ENCODE data around the gene EMILIN2. TPM values are rescaled to one million over a fixed set of nuclear protein-coding genes. Genes with fewer than 3 reads are reported as not detected.

EMILIN2 gene
- total RNA-seq, 6 donors from 2014 or later = 31.9 to 59.2 (median 43.6) TPM

DNA sequence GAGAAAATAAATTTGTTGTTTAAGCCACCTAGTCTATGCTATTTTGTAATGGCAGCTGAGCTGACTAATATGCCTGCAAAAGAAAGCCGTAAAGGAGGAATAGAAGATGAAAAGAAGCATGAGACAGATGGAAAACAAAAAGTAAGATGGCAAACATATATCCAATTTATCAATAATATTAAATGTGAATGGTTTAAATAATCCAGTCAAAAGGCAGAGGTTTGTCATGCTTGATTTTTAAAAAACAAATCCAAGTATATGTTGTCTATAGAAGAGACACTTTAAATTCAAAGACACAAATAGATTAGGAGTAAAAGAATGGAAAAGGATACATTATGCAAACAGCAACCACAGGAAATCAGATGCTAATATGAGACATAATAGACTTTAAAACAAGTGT is 35.4 kb upstream of the EMILIN2 start:
- Histone ChIP-seq H3K27me3 (no peaks in the 10 kb centered on the region), H3K27ac (no peak overlapping the region), H3K9me3 (peaks cover 0 to 13% (median 4%) of the 10 kb centered on the region in 4 donors), H3K4me3 (no peak overlapping the region), H3K4me1 (no peaks in the 10 kb centered on the region), H3K36me3 (no peaks in the 10 kb centered on the region)
- ATAC-seq (ENCODE audit: low FRiP score in 2 of 2) (no peak), DNase-seq (no peak)
- no peak for TF ChIP-seq EP300 (IDR thresholded peaks at IDR 0.05)
- TF ChIP-seq, protein P1, sequence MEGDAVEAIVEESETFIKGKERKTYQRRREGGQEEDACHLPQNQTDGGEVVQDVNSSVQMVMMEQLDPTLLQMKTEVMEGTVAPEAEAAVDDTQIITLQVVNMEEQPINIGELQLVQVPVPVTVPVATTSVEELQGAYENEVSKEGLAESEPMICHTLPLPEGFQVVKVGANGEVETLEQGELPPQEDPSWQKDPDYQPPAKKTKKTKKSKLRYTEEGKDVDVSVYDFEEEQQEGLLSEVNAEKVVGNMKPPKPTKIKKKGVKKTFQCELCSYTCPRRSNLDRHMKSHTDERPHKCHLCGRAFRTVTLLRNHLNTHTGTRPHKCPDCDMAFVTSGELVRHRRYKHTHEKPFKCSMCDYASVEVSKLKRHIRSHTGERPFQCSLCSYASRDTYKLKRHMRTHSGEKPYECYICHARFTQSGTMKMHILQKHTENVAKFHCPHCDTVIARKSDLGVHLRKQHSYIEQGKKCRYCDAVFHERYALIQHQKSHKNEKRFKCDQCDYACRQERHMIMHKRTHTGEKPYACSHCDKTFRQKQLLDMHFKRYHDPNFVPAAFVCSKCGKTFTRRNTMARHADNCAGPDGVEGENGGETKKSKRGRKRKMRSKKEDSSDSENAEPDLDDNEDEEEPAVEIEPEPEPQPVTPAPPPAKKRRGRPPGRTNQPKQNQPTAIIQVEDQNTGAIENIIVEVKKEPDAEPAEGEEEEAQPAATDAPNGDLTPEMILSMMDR (IDR thresholded peaks at IDR 0.05) = no peak
- no peak for TF ChIP-seq POLR2AphosphoS5 (IDR thresholded peaks at IDR 0.05)
- no peak for TF ChIP-seq POLR2A (IDR thresholded peaks at IDR 0.05)
- WGBS, 2 donors = 100% methylated on average over 1 of the region's 1 CpG

DNA sequence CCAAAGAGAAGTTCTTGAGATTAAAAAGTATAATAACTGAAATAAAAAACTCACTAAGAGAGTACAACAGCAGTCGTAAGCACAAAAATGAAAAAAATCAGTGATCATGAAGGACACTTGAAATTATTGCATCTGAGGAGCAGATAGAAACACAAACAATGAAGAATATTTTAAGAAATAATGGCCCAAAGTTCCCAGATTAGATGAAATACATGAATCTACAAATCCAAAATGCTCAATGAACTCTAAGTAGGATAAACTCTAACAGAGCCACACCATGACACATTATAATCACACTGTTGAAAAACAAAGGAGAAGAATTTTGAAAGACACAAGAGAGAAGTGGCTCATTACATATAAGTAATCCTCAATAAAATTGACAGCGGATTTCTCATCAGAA is 31.9 kb upstream of the EMILIN2 start:
- Histone ChIP-seq H3K9me3 (peaks cover 0 to 8% (median 4%) of the 10 kb centered on the region in 4 donors), H3K4me1 (no peaks in the 10 kb centered on the region), H3K36me3 (no peaks in the 10 kb centered on the region), H3K27ac (no peak overlapping the region), H3K27me3 (no peaks in the 10 kb centered on the region), H3K4me3 (no peak overlapping the region)
- DNase-seq (no peak), ATAC-seq (ENCODE audit: low FRiP score in 2 of 2) (no peak)
- TF ChIP-seq EP300 (IDR thresholded peaks at IDR 0.05) (no peak), POLR2A (IDR thresholded peaks at IDR 0.05) (no peak), POLR2AphosphoS5 (IDR thresholded peaks at IDR 0.05) (no peak)
- TF ChIP-seq, protein P1 (IDR thresholded peaks at IDR 0.05) = no peak
- 91 to 93% methylated on average over 2 of the region's 2 CpGs for WGBS, 2 donors

DNA sequence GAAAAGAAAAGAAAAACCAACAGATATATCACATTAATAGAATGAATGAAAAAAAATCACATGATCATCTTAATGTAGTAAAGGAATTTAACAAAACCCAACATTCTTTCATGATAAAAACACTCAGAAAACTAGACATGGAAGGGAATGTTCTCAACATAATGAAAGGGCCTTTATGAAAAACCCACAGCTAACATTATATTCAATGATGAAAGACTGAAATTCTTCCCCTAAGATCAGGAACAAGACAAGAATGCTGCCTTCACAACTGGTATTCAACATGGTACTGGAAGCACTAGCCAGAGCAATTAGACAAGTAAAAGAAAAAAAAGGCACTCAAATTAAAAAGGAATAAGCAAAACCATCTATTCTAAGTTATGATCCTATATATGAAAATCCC is 28.5 kb upstream of the EMILIN2 start:
- DNase-seq = no peak
- Histone ChIP-seq H3K9me3 (peaks cover 0 to 6% (median 0%) of the 10 kb centered on the region in 4 donors), H3K4me3 (no peak overlapping the region), H3K27ac (no peak overlapping the region), H3K27me3 (no peaks in the 10 kb centered on the region), H3K36me3 (no peaks in the 10 kb centered on the region), H3K4me1 (no peaks in the 10 kb centered on the region)
- TF ChIP-seq, protein P1 (IDR thresholded peaks at IDR 0.05) = no peak
- TF ChIP-seq EP300 (IDR thresholded peaks at IDR 0.05) = no peak
- no peak for TF ChIP-seq POLR2A (IDR thresholded peaks at IDR 0.05)
- TF ChIP-seq POLR2AphosphoS5 (IDR thresholded peaks at IDR 0.05) = no peak
- ATAC-seq (ENCODE audit: low FRiP score in 2 of 2) = no peak

DNA sequence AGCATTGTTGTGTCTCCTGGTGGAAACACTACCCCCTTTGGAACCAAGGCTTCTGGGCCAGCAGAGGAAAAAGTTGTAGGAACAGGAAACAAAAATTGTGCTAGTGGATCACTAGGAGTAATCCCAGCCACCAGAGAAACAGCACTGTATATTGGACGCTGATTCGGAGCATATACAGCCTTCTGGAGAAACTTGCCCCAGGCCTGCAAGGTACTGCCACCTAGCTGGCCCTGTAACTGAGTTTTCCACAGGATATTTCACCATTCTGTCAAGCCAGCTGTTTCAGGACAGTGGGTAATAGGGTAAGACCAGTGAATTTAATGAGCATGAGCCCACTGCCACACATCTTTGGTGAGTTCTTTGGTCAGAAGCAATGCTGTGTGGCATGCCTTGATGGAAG is 25.1 kb upstream of the EMILIN2 start:
- TF ChIP-seq EP300 (IDR thresholded peaks at IDR 0.05) = no peak
- TF ChIP-seq POLR2A (IDR thresholded peaks at IDR 0.05) = no peak
- no peak for TF ChIP-seq POLR2AphosphoS5 (IDR thresholded peaks at IDR 0.05)
- TF ChIP-seq, protein P1 (IDR thresholded peaks at IDR 0.05) = no peak
- no peak for ATAC-seq (ENCODE audit: low FRiP score in 2 of 2)

DNA sequence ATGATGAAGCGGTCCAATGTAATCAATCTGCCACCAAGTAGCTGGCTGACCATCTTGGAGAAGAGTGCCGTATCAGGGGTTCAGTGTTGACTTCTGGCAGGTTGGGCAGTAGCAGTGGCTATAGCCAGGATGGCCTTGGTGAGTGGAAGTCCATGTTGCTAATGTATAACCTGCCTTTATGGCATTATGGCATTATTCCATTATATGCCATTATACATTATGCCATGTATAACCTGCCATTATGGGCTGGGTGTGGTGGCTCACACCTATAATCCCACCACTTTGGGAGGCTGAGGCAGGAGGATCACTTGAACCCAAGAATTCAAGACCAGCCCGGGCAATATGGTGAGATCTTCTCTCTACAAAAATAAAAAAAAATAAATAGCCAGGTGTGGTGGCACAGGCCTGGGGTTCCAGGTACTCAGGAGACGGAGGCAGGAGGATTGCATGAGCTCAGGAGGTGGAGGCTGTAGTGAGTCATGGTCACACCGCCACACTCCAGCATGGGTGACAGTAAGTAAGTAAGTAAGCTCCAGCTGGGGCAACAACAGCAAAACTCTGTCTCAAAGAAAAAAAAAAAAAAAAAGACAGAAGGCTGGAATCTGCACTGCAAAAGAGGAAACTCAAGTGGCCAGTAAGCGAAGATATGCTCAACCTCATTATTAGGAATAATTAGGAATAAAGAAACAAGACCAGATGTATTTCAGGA is 24.4 kb upstream of the EMILIN2 start:
- no peak for DNase-seq
- Histone ChIP-seq H3K27me3 (no peaks in the 10 kb centered on the region), H3K4me1 (no peaks in the 10 kb centered on the region), H3K9me3 (no peaks in the 10 kb centered on the region), H3K36me3 (no peaks in the 10 kb centered on the region), H3K27ac (no peak overlapping the region), H3K4me3 (no peak overlapping the region)
- no peak for TF ChIP-seq EP300 (IDR thresholded peaks at IDR 0.05)
- TF ChIP-seq, protein P1 (IDR thresholded peaks at IDR 0.05) = no peak
- TF ChIP-seq POLR2A (IDR thresholded peaks at IDR 0.05) = no peak
- no peak for TF ChIP-seq POLR2AphosphoS5 (IDR thresholded peaks at IDR 0.05)
- ATAC-seq (ENCODE audit: low FRiP score in 2 of 2) = no peak
- WGBS, 2 donors = 84% methylated on average over 6 of the region's 6 CpGs

More for the DNA sequence above, 25.1 kb upstream of the EMILIN2 start:
- H3K36me3 ChIP-seq = no peaks in the 10 kb centered on the region
- no peaks in the 10 kb centered on the region for H3K9me3 ChIP-seq
- no peaks in the 10 kb centered on the region for H3K27me3 ChIP-seq
- H3K4me3 ChIP-seq = no peak overlapping the region
- H3K4me1 ChIP-seq = no peaks in the 10 kb centered on the region
- 96% methylated on average over 2 of the region's 2 CpGs for WGBS, 2 donors
- no peak overlapping the region for H3K27ac ChIP-seq
- no peak for DNase-seq
